ENCODE results near the gene BEX2.
"Not testable (repeated sequence)": the region's sequence is repeated elsewhere in the genome, so short reads cannot be mapped to it uniquely, and the experiment has no call there.

BEX2 gene

GRCh38 chrX:103310555-103311398 lies at the start of gene BEX2:
BEX2 (minus strand) TSS chrX:103310990; CDS start chrX:103309976, 1,014 bp downstream.
- peak; percentile 71 for DNase-seq

GRCh38 chrX:103360092-103360491 lies 49.3 kb upstream of the BEX2 start:
- peak; percentile 56 for DNase-seq

GRCh38 chrX:103359605-103360004 lies 48.8 kb upstream of the BEX2 start:
- not testable (repeated sequence) for DNase-seq

GRCh38 chrX:103357871-103358270 lies 47.1 kb upstream of the BEX2 start:
- DNase-seq, result no peak

GRCh38 chrX:103356858-103357257 lies 46.1 kb upstream of the BEX2 start:
- peak; percentile 31 for DNase-seq

GRCh38 chrX:103356130-103356798 lies 45.5 kb upstream of the BEX2 start, which contains the start of gene TCEAL9:
TCEAL9 (plus strand) TSS chrX:103356506; CDS start chrX:103357685, 1,179 bp downstream.
- DNase-seq, result peak; percentile 57

- no peak for DNase-seq
Observed at GRCh38 chrX:103347682-103348397, 37.0 kb upstream of the BEX2 start.

GRCh38 chrX:103344606-103345005 lies 33.8 kb upstream of the BEX2 start:
- DNase-seq, result peak; percentile 28

GRCh38 chrX:103343105-103343504 lies 32.3 kb upstream of the BEX2 start:
- peak; percentile 71 for DNase-seq

- DNase-seq, result no peak
Observed at GRCh38 chrX:103338663-103339062, 27.9 kb upstream of the BEX2 start.

GRCh38 chrX:103330681-103331288 lies 20.0 kb upstream of the BEX2 start:
- DNase-seq, result no peak

GRCh38 chrX:103329991-103330390 lies 19.2 kb upstream of the BEX2 start, which contains the start of gene TCEAL7:
TCEAL7 (plus strand) TSS chrX:103330239; CDS start chrX:103331404, 1,165 bp downstream.
- DNase-seq, result no peak

- no peak for DNase-seq
Observed at GRCh38 chrX:103311399-103311780, 600 bp upstream of the BEX2 start.

GRCh38 chrX:103309860-103310554 lies 783 bp downstream of the BEX2 start:
- DNase-seq, result no peak

- DNase-seq, result not testable (repeated sequence)
Observed at GRCh38 chrX:103305666-103306065, 5.1 kb downstream of the BEX2 start.

GRCh38 chrX:103304705-103305104 lies 6.1 kb downstream of the BEX2 start:
- DNase-seq, result no peak

- DNase-seq, result no peak
Observed at GRCh38 chrX:103293118-103293517, 17.7 kb downstream of the BEX2 start.

GRCh38 chrX:103279624-103280023 lies 31.2 kb downstream of the BEX2 start:
- DNase-seq, result no peak

GRCh38 chrX:103276581-103277002 lies 34.2 kb downstream of the BEX2 start, which contains the start of gene TCEAL5:
TCEAL5 (minus strand) TSS chrX:103276750; CDS start chrX:103274563, 2,187 bp downstream.
- no peak for DNase-seq

GRCh38 chrX:103275947-103276567 lies 34.7 kb downstream of the BEX2 start:
- DNase-seq, result no peak

GRCh38 chrX:103274284-103274683 lies 36.5 kb downstream of the BEX2 start:
- DNase-seq, result no peak
